HG02884 (cell line): ENCODE measurements around the gene TIE1.

ENCODE experiments used
- ATAC-seq: cut with Tn5 transposase; IDR thresholded peaks from one replicate; pipeline ENCODE4 v1.9.1; 2021; ENCODE audit warnings: mild to moderate bottlenecking, moderate library complexity; ENCODE audit not compliant: unreplicated experiment

Gene TIE1

DNA sequence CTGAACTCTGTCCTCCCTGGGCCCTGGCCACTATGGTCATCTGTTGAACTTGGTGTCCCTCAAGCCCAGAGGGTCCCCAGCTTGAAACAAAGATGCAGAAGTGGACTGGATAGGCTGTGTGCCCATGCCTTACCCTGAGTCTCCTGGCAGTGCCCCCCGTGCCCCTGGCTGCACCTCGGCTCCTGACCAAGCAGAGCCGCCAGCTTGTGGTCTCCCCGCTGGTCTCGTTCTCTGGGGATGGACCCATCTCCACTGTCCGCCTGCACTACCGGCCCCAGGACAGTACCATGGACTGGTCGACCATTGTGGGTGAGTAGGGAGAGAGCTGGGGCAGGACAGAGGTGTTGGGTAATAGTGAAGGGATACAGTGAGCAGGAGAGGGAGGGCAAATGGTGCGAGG is 10.7 kb downstream of the TIE1 start:
- ATAC-seq, result no peak

DNA sequence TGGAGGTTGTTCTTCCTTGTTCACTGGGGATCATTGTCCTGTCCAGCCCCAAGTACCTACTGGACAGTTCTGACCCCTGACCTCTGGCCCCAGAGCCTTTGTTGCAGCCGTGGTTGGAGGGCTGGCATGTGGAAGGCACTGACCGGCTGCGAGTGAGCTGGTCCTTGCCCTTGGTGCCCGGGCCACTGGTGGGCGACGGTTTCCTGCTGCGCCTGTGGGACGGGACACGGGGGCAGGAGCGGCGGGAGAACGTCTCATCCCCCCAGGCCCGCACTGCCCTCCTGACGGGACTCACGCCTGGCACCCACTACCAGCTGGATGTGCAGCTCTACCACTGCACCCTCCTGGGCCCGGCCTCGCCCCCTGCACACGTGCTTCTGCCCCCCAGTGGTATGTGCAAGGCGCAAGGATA is 11.4 kb downstream of the TIE1 start:
- no peak for ATAC-seq

DNA sequence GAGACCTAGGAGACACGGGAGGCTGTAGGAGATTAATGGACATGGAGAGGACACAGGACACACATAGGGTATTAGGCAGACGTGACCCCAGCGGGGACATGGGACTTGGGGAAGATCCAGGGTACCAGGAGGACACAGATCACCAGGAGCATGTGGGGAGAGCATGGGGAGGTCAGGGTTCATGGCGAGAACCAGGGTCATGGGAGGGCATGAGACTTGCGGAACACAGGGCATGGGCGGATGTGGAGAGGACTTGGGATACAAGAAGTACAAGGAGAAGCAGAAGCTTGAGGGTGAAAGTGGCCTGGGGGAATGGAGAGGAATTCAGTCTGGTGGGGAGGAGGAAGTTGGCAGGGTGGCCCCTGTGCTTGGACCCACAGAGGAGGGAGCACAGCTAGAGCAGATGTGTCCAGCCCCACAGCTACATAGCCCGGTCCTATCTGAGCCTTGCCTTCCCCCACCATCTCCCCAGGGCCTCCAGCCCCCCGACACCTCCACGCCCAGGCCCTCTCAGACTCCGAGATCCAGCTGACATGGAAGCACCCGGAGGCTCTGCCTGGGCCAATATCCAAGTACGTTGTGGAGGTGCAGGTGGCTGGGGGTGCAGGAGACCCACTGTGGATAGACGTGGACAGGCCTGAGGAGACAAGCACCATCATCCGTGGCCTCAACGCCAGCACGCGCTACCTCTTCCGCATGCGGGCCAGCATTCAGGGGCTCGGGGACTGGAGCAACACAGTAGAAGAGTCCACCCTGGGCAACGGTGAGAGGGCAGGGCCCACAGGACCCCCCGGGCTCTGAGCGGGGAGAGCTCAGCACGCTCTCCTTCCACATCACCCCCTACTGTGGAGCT is 12.1 kb downstream of the TIE1 start:
- no peak for ATAC-seq

DNA sequence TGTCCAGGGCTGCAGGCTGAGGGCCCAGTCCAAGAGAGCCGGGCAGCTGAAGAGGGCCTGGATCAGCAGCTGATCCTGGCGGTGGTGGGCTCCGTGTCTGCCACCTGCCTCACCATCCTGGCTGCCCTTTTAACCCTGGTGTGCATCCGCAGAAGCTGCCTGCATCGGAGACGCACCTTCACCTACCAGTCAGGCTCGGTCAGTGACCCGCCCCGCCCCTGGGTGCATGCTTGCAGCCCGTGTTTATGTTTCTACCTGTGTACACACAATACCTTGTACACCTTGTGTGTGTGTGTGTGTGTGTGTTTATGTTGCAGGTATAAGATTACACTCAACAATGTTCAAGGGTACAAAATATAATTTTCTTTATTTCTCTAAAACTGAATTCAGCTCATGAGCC is 13.0 kb downstream of the TIE1 start:
- ATAC-seq, result no peak

DNA sequence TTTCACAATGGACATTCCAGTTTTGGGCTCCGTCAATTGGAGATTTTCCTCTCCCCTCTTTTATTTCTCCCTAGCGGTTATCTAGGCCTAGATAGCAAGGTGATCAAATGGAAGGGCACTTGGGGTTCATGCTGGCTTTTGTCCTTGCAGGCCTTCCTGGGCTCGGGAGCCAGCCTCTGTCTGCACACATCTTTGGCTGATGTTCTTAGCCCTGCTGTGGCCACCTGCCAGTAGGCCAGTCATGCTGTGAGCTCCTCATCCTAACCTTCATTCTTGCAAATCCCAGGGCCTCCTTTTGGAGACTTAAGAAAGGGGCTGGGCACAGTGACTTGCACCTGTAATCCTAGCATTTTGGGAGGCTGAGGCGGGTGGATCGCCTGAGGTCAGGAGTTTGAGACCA is 13.5 kb downstream of the TIE1 start:
- ATAC-seq, result no peak

DNA sequence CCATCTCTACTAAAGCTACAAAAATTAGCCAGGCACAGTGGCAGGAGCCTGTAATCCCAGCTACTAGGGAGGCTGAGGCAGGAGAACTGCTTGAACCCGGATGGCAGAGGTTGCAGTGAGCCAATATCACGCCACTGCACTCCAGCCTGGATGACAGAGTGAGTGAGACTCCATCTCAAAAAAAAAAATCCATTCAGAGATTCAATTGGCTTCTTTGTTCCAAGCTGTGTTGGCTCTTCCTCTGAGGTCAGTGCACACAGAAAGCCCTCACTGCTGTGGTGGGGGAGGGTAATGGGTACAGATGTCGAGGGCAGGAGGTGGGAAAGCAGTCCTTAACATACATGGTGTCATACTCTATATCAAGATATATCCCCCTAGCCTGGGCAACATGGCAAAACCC is 14.7 kb downstream of the TIE1 start:
- ATAC-seq, result no peak

DNA sequence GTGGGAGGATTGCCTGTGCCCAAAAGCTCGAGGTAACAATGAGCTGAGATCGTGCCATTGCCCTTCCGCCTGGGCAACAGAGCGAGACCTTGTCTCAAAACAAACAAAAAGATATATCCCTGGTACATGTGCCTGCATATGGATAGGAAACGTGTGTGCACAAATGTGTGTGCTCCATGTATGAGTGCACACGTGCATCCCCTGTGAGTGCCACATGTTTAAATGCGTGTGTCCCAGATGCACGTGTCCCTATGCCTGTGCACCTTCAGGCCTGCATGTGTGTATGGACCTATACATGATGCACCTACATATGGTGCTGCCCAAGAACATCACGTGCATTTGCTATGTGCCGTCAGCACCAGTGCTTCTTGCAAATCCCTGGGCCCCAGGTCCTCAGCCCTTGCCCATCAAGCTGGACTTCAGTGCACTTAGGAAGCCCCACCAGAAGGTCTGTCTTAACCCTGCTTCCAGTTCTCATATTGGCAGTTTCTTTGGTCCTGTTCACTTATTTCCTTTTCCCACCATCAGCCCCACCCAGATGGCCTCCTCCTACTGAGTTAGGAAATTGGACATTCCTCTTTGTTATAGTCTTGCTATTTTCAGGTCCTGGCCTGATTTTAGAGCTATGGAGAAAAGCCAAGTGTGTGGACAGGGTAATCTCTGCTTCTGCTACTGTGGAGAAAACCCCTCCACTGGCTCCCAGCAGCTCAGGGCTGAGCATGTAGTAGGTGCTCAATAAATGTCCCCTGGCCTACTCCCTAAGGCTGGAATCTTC is 15.4 kb downstream of the TIE1 start:
- no peak for ATAC-seq

DNA sequence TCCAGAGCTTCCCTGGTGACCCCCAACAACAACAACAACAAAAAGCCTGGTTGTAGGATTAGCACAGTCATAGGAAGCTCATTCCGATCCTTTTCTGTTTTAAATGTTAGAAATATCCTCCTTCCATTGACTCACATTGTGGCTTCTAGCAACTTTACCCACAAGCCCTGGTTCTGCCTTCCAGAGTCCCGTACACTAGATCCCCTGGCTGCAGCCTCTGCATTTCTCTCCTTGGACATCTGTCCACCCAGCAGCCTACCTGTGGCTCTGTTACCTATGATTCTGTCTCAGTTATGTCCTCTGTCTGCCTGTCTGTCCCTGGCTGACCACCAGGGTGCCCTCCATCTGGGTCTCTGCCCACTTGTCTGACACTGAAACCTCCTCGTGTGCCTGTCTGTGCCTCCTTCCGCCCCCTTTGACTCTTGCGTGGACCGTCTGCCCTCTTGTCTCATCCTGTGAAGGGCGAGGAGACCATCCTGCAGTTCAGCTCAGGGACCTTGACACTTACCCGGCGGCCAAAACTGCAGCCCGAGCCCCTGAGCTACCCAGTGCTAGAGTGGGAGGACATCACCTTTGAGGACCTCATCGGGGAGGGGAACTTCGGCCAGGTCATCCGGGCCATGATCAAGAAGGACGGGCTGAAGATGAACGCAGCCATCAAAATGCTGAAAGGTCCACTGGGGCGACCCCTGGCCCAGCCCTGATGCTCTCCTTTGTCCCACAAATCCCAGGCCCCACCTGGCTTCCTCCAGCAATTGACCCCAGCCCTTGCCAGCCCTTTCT is 16.1 kb downstream of the TIE1 start:
- no peak for ATAC-seq

DNA sequence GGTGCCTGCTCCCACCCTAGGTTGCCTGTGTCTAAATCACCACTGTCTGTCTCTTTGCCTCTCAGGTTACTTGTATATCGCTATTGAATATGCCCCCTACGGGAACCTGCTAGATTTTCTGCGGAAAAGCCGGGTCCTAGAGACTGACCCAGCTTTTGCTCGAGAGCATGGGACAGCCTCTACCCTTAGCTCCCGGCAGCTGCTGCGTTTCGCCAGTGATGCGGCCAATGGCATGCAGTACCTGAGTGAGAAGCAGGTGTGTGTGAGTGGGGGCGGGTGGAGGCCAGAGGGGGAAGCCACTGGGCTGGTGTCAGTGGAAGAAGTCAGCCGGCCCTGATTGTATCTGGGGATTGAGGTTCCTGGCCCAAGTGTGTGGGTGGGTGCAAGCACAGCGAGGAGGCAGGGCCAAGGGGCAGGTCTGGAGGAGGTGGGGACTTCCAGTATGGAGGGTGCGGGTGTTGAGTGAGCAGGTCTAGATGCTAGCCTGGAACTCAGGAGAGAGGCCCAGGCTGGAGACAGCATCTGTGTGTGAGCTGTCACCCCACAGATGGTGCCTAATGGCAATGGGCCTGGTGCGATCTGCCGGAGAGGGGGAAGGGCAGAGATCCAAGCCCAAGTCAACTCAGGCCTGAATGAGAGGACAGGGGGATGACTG is 17.2 kb downstream of the TIE1 start:
- ATAC-seq, result no peak

DNA sequence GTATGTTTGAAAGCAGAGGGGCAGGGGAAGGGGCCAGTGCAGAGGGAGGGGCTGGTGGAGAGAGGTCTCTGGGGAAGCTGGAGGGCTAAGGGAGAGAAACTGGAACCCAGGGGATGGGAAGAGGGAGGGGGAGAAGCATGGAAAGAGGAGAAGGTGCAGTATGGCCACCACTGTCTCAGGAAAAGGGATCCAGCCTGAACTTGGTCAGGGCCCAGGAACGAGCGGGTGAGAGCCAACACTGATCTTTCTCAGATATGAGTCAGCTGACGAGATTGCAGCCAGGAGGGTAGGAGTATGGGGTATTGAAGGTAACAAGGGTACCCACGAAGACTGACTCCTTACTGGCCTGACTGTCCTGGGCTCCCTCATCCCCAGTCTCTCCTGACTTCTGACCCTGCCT is 18.0 kb downstream of the TIE1 start:
- no peak for ATAC-seq

DNA sequence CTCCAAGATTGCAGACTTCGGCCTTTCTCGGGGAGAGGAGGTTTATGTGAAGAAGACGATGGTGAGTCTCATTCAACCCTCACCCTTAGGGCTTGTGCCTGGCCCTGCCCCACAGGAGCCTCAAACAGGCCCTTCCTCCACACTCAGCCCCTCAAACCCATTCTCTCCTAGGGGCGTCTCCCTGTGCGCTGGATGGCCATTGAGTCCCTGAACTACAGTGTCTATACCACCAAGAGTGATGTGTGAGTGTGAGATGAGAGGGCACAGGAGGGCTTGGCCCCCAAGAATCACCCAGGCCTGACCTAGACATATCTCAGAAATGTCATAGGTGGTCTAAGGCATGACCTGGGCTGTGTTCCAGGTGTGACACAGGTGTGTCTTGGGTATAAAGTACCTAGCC is 18.5 kb downstream of the TIE1 start:
- ATAC-seq, result no peak

DNA sequence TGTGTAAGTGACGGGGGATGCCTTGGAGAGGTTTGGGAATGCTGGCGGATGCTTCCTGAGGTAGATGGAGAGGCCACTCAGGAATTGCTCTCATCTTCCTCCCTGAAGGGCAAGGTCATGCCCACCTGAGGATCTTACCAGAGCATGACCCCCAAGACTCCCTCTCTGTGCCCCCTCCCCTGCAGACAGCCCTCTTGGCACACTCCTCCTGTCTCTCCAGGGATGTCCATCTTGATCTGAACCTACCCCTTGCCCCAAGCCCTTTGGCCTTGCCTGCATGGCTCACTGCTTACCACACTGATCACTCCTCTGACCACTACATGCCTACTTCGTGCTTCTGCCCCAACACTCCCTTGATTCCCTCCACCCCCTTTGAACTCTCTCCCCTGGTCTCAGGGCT is 19.0 kb downstream of the TIE1 start:
- ATAC-seq, result no peak

DNA sequence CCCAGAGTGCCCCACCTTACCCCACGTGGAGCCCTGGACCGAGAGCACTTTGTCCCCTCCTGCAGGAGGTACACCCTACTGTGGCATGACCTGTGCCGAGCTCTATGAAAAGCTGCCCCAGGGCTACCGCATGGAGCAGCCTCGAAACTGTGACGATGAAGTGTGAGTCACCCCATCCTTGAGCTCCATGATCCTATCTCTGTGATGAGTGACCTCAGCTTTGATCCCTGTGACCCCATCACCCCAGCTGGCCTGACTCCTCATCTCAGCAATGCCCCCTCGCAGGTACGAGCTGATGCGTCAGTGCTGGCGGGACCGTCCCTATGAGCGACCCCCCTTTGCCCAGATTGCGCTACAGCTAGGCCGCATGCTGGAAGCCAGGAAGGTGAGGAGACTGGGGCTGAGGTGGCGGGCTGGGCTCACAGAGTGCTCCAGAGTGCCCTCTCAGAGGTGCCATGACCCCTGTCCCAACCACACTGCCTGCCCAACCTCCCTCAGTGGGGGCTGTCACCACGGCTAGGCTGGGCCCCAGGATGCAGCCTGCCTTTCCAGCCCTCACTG is 20.6 kb downstream of the TIE1 start:
- no peak for ATAC-seq

DNA sequence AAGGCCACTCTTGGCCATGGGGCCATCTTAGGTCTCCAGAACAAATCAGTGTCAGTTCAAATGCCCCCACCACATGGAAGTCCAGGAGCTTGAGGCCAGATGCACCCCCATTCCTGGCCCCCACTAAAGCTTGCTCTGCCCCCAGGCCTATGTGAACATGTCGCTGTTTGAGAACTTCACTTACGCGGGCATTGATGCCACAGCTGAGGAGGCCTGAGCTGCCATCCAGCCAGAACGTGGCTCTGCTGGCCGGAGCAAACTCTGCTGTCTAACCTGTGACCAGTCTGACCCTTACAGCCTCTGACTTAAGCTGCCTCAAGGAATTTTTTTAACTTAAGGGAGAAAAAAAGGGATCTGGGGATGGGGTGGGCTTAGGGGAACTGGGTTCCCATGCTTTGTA is 21.7 kb downstream of the TIE1 start:
- no peak for ATAC-seq

DNA sequence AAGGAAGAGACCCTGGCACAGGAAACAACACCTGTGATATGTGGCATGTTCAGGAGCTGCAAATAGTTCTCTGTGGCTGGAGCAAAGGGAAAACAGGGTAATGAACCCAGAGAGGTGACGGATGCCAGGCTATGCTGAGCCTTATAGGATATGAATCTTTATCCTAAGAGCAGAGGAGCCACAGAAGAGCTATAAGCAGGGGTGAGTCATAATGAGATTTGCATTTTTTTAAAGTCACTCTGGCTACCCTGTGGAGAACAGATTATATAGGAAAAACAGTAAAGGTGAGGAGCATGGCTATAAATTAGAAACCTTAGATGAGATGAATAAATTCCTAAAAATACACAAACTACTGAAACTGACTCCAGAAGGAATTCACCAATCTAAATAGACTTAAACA is 24.0 kb downstream of the TIE1 start:
- ATAC-seq, result no peak

DNA sequence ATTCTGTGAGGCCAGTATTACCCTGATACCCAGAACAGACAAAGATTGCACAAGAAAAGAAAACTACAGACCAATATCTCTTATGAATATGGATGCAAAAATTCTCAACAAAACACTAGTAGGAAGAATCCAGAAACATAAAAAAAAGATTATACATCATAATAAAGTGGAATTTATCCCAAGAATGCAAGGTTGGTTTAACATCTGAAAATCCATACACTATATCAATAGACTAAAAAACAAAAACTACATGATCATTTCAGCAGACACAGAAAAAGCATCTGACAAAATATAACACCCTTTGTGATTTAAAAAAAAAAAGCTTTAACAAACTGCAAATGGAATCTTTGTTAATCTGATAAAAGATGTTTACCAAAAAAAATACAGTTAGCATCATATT is 24.6 kb downstream of the TIE1 start:
- ATAC-seq, result no peak

DNA sequence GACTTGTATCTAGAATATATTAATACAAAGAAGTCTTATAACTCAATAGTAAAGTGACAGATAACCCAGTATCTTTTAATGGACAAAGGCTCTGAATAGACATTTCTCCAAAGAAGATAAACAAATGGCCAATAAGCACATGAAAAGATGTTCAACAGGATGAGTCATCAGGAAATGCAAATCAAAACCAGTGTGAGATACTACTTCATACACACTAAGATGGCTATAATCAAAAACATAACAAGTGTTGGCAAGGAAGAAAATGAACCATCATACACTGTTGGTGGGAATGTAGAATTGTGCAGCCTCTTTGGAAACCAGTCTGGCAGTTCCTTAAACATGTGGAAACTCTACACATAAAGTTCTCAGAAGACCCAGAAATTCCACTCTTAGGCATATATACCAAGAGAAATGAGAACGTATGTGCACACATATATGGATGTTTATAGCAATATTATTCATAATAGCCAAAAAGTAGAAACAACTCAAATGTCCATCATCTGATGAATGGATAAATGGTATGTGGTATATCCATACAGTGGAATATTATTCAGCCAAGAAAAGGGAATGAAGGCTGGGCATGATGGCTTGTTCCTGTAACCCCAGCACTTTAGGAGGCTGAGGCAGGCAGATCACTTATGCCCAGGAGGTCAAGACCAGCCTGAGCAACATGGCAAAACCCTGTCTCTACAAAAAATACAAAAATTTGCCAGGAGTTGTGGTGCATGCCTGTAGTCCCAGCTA is 26.9 kb downstream of the TIE1 start:
- no peak for ATAC-seq

DNA sequence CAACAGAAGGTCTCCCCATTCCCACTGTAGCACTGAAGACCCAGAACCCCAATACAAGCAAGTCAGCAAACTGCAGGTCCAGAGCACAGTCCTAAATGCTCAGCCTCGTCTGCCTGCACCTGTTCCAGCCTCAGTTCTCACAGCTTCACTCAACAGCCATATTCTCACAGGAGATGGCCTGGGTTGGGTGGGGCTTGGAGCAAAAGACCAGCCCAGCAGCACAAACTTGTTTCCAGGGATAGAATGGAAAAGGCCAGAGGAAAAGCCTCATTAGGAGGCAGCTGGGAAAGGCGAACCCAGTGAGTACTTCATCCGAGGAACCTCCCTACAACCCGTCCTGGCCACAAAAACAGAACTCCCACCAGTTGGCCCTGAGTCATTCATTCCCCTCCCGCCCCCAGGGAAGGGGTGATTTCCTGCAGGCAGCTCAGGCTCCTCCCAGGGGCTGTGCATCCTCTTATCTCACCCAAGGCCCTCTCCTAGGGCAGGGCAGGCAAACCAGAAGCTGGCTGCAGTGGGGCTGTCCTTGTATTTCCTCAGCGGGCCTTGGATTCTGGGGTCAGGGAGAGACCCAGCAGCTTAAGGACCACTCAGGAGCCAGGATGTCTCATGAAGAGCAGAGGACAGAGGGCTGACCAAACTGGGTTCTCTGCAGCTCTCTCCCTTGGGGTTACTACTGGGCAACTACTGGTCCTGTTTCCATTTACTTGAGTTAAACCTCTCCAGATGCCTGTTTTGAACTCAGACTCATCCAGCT is 29.4 kb downstream of the TIE1 start:
- ATAC-seq, result no peak

DNA sequence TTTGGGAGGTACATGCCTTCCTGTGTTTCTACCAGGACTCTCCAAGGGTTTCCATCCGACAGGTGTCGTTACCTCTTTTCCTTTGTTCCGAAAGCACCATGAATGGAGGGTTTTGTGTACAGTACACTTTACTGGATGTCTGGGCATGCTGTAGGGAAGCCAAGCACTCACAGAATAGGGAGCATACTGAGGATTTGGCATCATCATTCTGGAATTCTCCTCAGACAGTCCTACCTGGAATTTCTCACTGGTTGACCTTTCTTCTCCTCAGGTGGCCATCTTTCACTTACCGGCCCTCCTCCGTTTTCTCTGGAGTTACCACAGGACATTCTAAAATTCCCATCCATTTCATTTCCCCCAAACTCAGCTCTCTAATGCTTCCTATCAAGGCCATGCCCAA is 30.9 kb downstream of the TIE1 start:
- ATAC-seq, result no peak
